Measurements from ENCODE around the gene DPP6.

The DPP6 gene

GRCh38 chr7:154429666-154430404 is 377.6 kb downstream of the DPP6 start:
- DNase-seq: no peak
- no peak for TF ChIP-seq POLR2A (IDR thresholded peaks at IDR 0.05; ENCODE audit: low read length)
- no peak for TF ChIP-seq GATA1 (IDR thresholded peaks at IDR 0.05; ENCODE audit: low read depth, low read length)

- TF ChIP-seq GATA1 (IDR thresholded peaks at IDR 0.05; ENCODE audit: low read depth, low read length) (no peak), POLR2A (IDR thresholded peaks at IDR 0.05; ENCODE audit: low read length) (no peak)
- DNase-seq: no peak
Observed at GRCh38 chr7:154430640-154431039, 378.4 kb downstream of the DPP6 start.

GRCh38 chr7:154431045-154431444 is 378.8 kb downstream of the DPP6 start:
- DNase-seq: no peak
- TF ChIP-seq POLR2A (IDR thresholded peaks at IDR 0.05; ENCODE audit: low read length) (no peak), GATA1 (IDR thresholded peaks at IDR 0.05; ENCODE audit: low read depth, low read length) (no peak)

- DNase-seq: no peak
- no peak for TF ChIP-seq GATA1 (IDR thresholded peaks at IDR 0.05; ENCODE audit: low read depth, low read length)
- TF ChIP-seq POLR2A (IDR thresholded peaks at IDR 0.05; ENCODE audit: low read length): no peak
Observed at GRCh38 chr7:154433632-154434598, 381.7 kb downstream of the DPP6 start.

- TF ChIP-seq GATA1 (IDR thresholded peaks at IDR 0.05; ENCODE audit: low read depth, low read length): no peak
- no peak for TF ChIP-seq POLR2A (IDR thresholded peaks at IDR 0.05; ENCODE audit: low read length)
- no peak for DNase-seq
Observed at GRCh38 chr7:154436560-154436959, 384.4 kb downstream of the DPP6 start.

- DNase-seq: no peak
- no peak for TF ChIP-seq GATA1 (IDR thresholded peaks at IDR 0.05; ENCODE audit: low read depth, low read length)
- TF ChIP-seq POLR2A (IDR thresholded peaks at IDR 0.05; ENCODE audit: low read length): no peak
Observed at GRCh38 chr7:154437234-154437633, 385.0 kb downstream of the DPP6 start.

- TF ChIP-seq GATA1 (IDR thresholded peaks at IDR 0.05; ENCODE audit: low read depth, low read length) (no peak), POLR2A (IDR thresholded peaks at IDR 0.05; ENCODE audit: low read length) (no peak)
- no peak for DNase-seq
Observed at GRCh38 chr7:154438571-154439367, 386.6 kb downstream of the DPP6 start.

GRCh38 chr7:154440058-154440457 is 387.9 kb downstream of the DPP6 start:
- TF ChIP-seq GATA1 (IDR thresholded peaks at IDR 0.05; ENCODE audit: low read depth, low read length) (no peak), POLR2A (IDR thresholded peaks at IDR 0.05; ENCODE audit: low read length) (no peak)
- DNase-seq: no peak

GRCh38 chr7:154440651-154441050 is 388.5 kb downstream of the DPP6 start:
- TF ChIP-seq GATA1 (IDR thresholded peaks at IDR 0.05; ENCODE audit: low read depth, low read length) (no peak), POLR2A (IDR thresholded peaks at IDR 0.05; ENCODE audit: low read length) (no peak)
- no peak for DNase-seq

GRCh38 chr7:154441811-154442210 is 389.6 kb downstream of the DPP6 start:
- TF ChIP-seq GATA1 (IDR thresholded peaks at IDR 0.05; ENCODE audit: low read depth, low read length) (no peak), POLR2A (IDR thresholded peaks at IDR 0.05; ENCODE audit: low read length) (no peak)
- no peak for DNase-seq

- DNase-seq: no peak
- TF ChIP-seq POLR2A (IDR thresholded peaks at IDR 0.05; ENCODE audit: low read length): no peak
- no peak for TF ChIP-seq GATA1 (IDR thresholded peaks at IDR 0.05; ENCODE audit: low read depth, low read length)
Observed at GRCh38 chr7:154442939-154443338, 390.7 kb downstream of the DPP6 start.

- TF ChIP-seq POLR2A (IDR thresholded peaks at IDR 0.05; ENCODE audit: low read length): no peak
- no peak for TF ChIP-seq GATA1 (IDR thresholded peaks at IDR 0.05; ENCODE audit: low read depth, low read length)
- DNase-seq: no peak
Observed at GRCh38 chr7:154450451-154450850, 398.3 kb downstream of the DPP6 start.
